ENCODE measurements around the gene GNAT1. TPM values are rescaled to one million over a fixed set of nuclear protein-coding genes. Genes with fewer than 3 reads are reported as not detected.

Gene GNAT1
- total RNA-seq, 1 experiment from 2014 or later, result 0.22 TPM

GRCh38 chr3:50204804-50205412 is 13.5 kb downstream of the GNAT1 start, which contains the start of gene SLC38A3:
Gene SLC38A3 (plus strand): TSS chr3:50205271. CDS start chr3:50214200, 8,929 bp downstream.
- TF ChIP-seq EZH2 (IDR thresholded peaks at IDR 0.05; ENCODE audit: low read length, unreplicated experiment) (no peak), CTCF (conservative IDR thresholded peaks at IDR 0.05; ENCODE audit: low read depth, low read length) (no peak), EZH2phosphoT487 (IDR thresholded peaks at IDR 0.05; ENCODE audit: borderline replicate concordance, low read length) (no peak)
- Histone ChIP-seq H3K36me3 (ENCODE audit: low read depth, low read length) (no peaks in the 10 kb centered on the region), H3K4me1 (ENCODE audit: insufficient read depth, low read length) (no peaks in the 10 kb centered on the region), H2AFZ (ENCODE audit: low read length) (peak within 1 kb of the TSS; percentile 57; the same call in 1 of the 2 replicates), H4K20me1 (ENCODE audit: low read length) (no peaks in the 10 kb centered on the region), H3K27ac (ENCODE audit: low read length) (no peak within 1 kb of the TSS), H3K9me2 (replicated peaks; ENCODE audit: low read length) (no peaks in the 10 kb centered on the region), H3K4me3 (ENCODE audit: low read length) (peak within 1 kb of the TSS; percentile 55), H3K9me3 (ENCODE audit: low read length) (no peaks in the 10 kb centered on the region), H3K9ac (ENCODE audit: low read length) (no peak within 1 kb of the TSS), H3K79me2 (ENCODE audit: low read length) (no peaks in the 10 kb centered on the region), H3F3A (ENCODE audit: low read length, unreplicated experiment) (no peaks in the 10 kb centered on the region), H3K27me3 (ENCODE audit: low read length) (0 out of 2 replicates have a peak, but pooled peaks cover 10% of the 10 kb centered on the region), H3K4me2 (ENCODE audit: low read length) (peak within 1 kb of the TSS; percentile 72)
- ChIA-PET POLR2A (ENCODE audit: unreplicated experiment) (no interaction called here), CTCF (no interaction called here)
- ATAC-seq (peak; percentile 23), DNase-seq (no peak)
- intact Hi-C loops (cut with micrococcal nuclease), result no loop called here
- no TSS peak for BruUV-seq (replicated peaks)

GRCh38 chr3:50205413-50206276 is 14.2 kb downstream of the GNAT1 start:
- H3F3A ChIP-seq (ENCODE audit: low read length, unreplicated experiment), result no peaks in the 10 kb centered on the region
- H3K4me3 ChIP-seq (ENCODE audit: low read length), result peak overlapping the region; percentile 55
- H3K4me1 ChIP-seq (ENCODE audit: insufficient read depth, low read length), result no peaks in the 10 kb centered on the region
- ATAC-seq, result peak; percentile 7; the same call in 1 of the 2 replicates
- 0 out of 2 replicates have a peak, but pooled peaks cover 10% of the 10 kb centered on the region for H3K27me3 ChIP-seq (ENCODE audit: low read length)
- H4K20me1 ChIP-seq (ENCODE audit: low read length), result no peaks in the 10 kb centered on the region
- no peak for TF ChIP-seq EZH2phosphoT487 (IDR thresholded peaks at IDR 0.05; ENCODE audit: borderline replicate concordance, low read length)
- TF ChIP-seq CTCF (conservative IDR thresholded peaks at IDR 0.05; ENCODE audit: low read depth, low read length), result no peak
- TF ChIP-seq EZH2 (IDR thresholded peaks at IDR 0.05; ENCODE audit: low read length, unreplicated experiment), result no peak
- H3K9me2 ChIP-seq (replicated peaks; ENCODE audit: low read length), result no peaks in the 10 kb centered on the region
- H3K9me3 ChIP-seq (ENCODE audit: low read length), result no peaks in the 10 kb centered on the region
- no peak for DNase-seq
- no peak overlapping the region for H3K9ac ChIP-seq (ENCODE audit: low read length)
- H3K79me2 ChIP-seq (ENCODE audit: low read length), result no peaks in the 10 kb centered on the region
- peak overlapping the region; percentile 57; the same call in 1 of the 2 replicates for H2AFZ ChIP-seq (ENCODE audit: low read length)
- intact Hi-C loops (cut with micrococcal nuclease), result no loop called here
- BruUV-seq (replicated peaks), result no TSS peak
- peak overlapping the region; percentile 72 for H3K4me2 ChIP-seq (ENCODE audit: low read length)
- ChIA-PET CTCF (no interaction called here), POLR2A (ENCODE audit: unreplicated experiment) (no interaction called here)
- no peaks in the 10 kb centered on the region for H3K36me3 ChIP-seq (ENCODE audit: low read depth, low read length)
- H3K27ac ChIP-seq (ENCODE audit: low read length), result no peak overlapping the region
